Neural progenitor cell (in vitro differentiated cells): ENCODE data around the gene TMCO4.
A peak's percentile ranks its signal among the peaks of the same experiment; 100 is the strongest.

ENCODE experiments used
- EZH2 ChIP-seq: fragments of 200-600 bp; sonication (generic); IDR thresholded peaks from 2 replicates; pipeline ENCODE4 v1.6.1; 2017; ENCODE audit warnings: antibody characterized with exemption, mild to moderate bottlenecking, moderate library complexity
- TF ChIP-seq, protein P1 (sequence below): fragments of 200-600 bp; sonication (generic); IDR thresholded peaks from 2 replicates; pipeline ENCODE4 v1.5.1; 2017; ENCODE audit warnings: antibody characterized with exemption, mild to moderate bottlenecking

DNA sequence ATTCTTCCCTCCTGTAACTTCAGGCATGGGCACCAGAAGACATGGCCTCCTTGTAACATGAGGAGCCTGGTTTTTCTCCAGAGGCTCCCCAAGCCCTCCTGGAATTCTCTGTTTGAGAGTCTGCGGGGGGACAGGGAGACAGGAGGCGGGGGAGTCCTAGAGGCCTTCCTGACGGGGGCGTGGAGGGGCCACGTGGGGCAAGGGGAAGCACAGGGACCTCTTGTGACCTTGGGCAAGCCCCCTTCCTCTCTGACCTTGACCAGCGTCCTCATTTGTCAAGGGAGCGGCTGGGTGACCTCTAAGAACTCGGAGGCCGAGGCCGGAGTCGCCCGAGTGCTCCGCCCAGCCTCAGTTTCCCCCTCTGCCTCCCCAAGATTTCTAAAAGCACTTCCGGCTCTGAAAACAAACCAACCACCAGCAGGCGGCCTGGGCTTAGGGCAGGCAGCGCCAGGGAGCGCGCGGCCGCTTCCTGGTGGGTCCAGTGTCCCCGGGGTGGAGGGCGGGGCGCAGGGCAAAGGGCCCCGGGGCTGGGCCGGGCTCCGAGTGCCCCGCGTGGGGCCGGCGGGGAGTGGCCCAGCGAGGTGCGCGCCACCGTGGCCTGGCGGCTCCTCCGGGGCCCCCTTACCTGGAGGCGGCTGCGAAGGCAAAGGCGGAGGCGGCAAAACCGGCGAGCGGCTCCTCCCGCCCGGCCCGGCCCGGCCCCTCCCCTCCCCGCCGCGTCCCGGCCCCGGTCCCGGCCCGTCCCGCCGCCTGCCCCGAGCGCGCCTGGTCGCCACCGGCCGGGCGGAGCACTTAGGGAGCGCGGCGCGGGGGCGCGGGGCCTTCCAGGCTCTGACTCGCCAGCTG lies at the start of gene TMCO4:
- TF ChIP-seq EZH2, result no peak
- TF ChIP-seq, protein P1, sequence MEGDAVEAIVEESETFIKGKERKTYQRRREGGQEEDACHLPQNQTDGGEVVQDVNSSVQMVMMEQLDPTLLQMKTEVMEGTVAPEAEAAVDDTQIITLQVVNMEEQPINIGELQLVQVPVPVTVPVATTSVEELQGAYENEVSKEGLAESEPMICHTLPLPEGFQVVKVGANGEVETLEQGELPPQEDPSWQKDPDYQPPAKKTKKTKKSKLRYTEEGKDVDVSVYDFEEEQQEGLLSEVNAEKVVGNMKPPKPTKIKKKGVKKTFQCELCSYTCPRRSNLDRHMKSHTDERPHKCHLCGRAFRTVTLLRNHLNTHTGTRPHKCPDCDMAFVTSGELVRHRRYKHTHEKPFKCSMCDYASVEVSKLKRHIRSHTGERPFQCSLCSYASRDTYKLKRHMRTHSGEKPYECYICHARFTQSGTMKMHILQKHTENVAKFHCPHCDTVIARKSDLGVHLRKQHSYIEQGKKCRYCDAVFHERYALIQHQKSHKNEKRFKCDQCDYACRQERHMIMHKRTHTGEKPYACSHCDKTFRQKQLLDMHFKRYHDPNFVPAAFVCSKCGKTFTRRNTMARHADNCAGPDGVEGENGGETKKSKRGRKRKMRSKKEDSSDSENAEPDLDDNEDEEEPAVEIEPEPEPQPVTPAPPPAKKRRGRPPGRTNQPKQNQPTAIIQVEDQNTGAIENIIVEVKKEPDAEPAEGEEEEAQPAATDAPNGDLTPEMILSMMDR, result peak; percentile 32
